HepG2 (cell line): Measurements from ENCODE around the gene EYA2. TPM values are rescaled to one million over a fixed set of nuclear protein-coding genes. Genes with fewer than 3 reads are reported as not detected.

Source experiments
- ATAC-seq: fragments of 200-7000 bp; cut with Tn5 transposase; 3 replicates; pipeline ENCODE4 v1.9.1; 2020; ENCODE audit warnings: mild to moderate bottlenecking, moderate library complexity
- BruUV-seq: library from RNA; stranded (reverse); fragments of 400-500 nt; replicated peaks from 2 replicates; lab custom pipeline; 2021; lab: Mats Ljungman, UMichigan
- CTCF ChIA-PET: fragments of 300-600 bp; formaldehyde crosslinking; extraction: SDS; loops from one replicate; lab custom pipeline; 2021; ENCODE audit warnings: low total read pairs, inconsistent platforms, low intra/inter-chr PET ratio; lab: Yijun Ruan, JAX
- POLR2A ChIA-PET: fragments of 350-600 bp; sonication (Branson Sonifier 250); formaldehyde crosslinking; loops from one replicate; lab custom pipeline; 2020; ENCODE audit warnings: antibody characterized with exemption, inconsistent platforms; lab: Yijun Ruan, JAX
- DNase-seq: peaks from one replicate; pipeline ENCODE4 v3.0.0-alpha.2; 2015; ENCODE audit warnings: low spot score
- FAIRE-seq: peaks from 3 replicates; lab custom pipeline; 2011; peaks lifted over from hg19 to GRCh38; lab: Jason Lieb, UNC
- H2AFZ ChIP-seq: one replicate; pipeline ENCODE4 v1.6.1; 2011; ENCODE audit warnings: low read length, inconsistent platforms
- H3K27ac ChIP-seq: fragments of 300-600 bp; 3 replicates; pipeline ENCODE4 v1.8.0; 2011; ENCODE audit warnings: mixed run types, mild to moderate bottlenecking, mixed read lengths, low read length, inconsistent platforms; ENCODE audit not compliant: insufficient read depth; ENCODE audit errors: extremely low read length
- H3K27me3 ChIP-seq, 2 experiments: fragments of 200-600 bp in 1 of 2; 2 replicates in 1 of 2; 3 replicates in 1 of 2; pipeline versions ENCODE4 v1.6.0 to v1.8.0; 2011; ENCODE audit warnings: low read length in 2 of 2, mild to moderate bottlenecking in 2 of 2, moderate library complexity in 2 of 2, inconsistent platforms in 1 of 2; ENCODE audit not compliant: insufficient read depth in 2 of 2, control insufficient read depth in 1 of 2
- H3K36me3 ChIP-seq, 2 experiments: fragments of 200-600 bp in 1 of 2; replicated peaks in 1 of 2; 2 replicates in 1 of 2; 3 replicates in 1 of 2; pipeline versions ENCODE4 v1.5.1 to v1.8.0; 2011; ENCODE audit warnings: low read length in 2 of 2, inconsistent platforms in 1 of 2; ENCODE audit not compliant: insufficient read depth in 2 of 2, control insufficient read depth in 1 of 2
- H3K4me1 ChIP-seq: 2 replicates; pipeline ENCODE4 v1.5.1; 2012; ENCODE audit warnings: low read length, inconsistent platforms; ENCODE audit not compliant: insufficient read depth
- H3K4me2 ChIP-seq: 2 replicates; pipeline ENCODE4 v1.6.0; 2011; ENCODE audit warnings: low read depth, low read length, inconsistent platforms
- H3K4me3 ChIP-seq, 3 experiments: fragments of 200-600 bp in 1 of 3; sonication (generic), shearing (Covaris generic) in 1 of 3; replicated peaks in 1 of 3; 2 replicates each; pipeline ENCODE4 v1.5.1; 2011 to 2016; ENCODE audit warnings: low read length in 3 of 3, inconsistent platforms in 2 of 3, low read depth in 2 of 3, mild to moderate bottlenecking in 2 of 3, control low read depth in 1 of 3, mixed read lengths in 1 of 3; ENCODE audit not compliant: insufficient read depth in 1 of 3
- H3K79me2 ChIP-seq: one replicate; pipeline ENCODE4 v1.6.1; 2011; ENCODE audit warnings: low read length, inconsistent platforms; ENCODE audit not compliant: insufficient read depth
- H3K9ac ChIP-seq: 2 replicates; pipeline ENCODE4 v1.6.0; 2011; ENCODE audit warnings: mild to moderate bottlenecking, low read depth, low read length, inconsistent platforms; ENCODE audit not compliant: insufficient read depth
- H3K9me3 ChIP-seq: 2 replicates; pipeline ENCODE4 v1.5.1; 2012; ENCODE audit warnings: mild to moderate bottlenecking, low read length
- H4K20me1 ChIP-seq: 2 replicates; pipeline ENCODE4 v1.6.0; 2011; ENCODE audit warnings: inconsistent platforms, mild to moderate bottlenecking, low read length, moderate library complexity; ENCODE audit not compliant: insufficient read depth
- JARID2 ChIP-seq: sonication (generic); formaldehyde crosslinking; IDR thresholded peaks from 2 replicates; pipeline ENCODE4 v1.8.1; 2023; ENCODE audit warnings: missing genetic modification reagents, inconsistent platforms; ENCODE audit not compliant: insufficient replicate concordance
- MTF1 ChIP-seq: sonication (generic); formaldehyde crosslinking; IDR thresholded peaks from 2 replicates; pipeline ENCODE4 v1.5.0; 2020; ENCODE audit warnings: missing genetic modification reagents
- POGZ ChIP-seq: sonication (generic); formaldehyde crosslinking; IDR thresholded peaks from 2 replicates; pipeline ENCODE4 v1.4.0; 2020; ENCODE audit warnings: mild to moderate bottlenecking, missing genetic modification reagents
- RARG ChIP-seq: sonication (generic); formaldehyde crosslinking; IDR thresholded peaks from 2 replicates; pipeline ENCODE4 v1.4.0; 2020; ENCODE audit warnings: low read depth, mild to moderate bottlenecking, missing genetic modification reagents
- RFX5 ChIP-seq: IDR thresholded peaks from 2 replicates; pipeline ENCODE4 v1.6.1; 2011; ENCODE audit warnings: low read depth, low read length, improper control_type of control experiment
- SP1 ChIP-seq, 2 experiments: fragments of 450-650 bp in 1 of 2; sonication (generic) in 1 of 2; formaldehyde crosslinking in 1 of 2; IDR thresholded peaks; 2 replicates each; pipeline versions ENCODE4 v1.4.0 to v1.6.1; 2016 to 2020; ENCODE audit warnings: missing genetic modification reagents in 1 of 2
- SRSF1 ChIP-seq: fragments of 200-400 bp; formaldehyde crosslinking; optimal IDR thresholded peaks from 2 replicates; pipeline ENCODE3; 2017; ENCODE audit warnings: mild to moderate bottlenecking, low read depth, low read length, moderate library complexity
- TBP ChIP-seq: sonication (generic); formaldehyde crosslinking; IDR thresholded peaks from 2 replicates; pipeline ENCODE4 v1.5.0; 2020; ENCODE audit warnings: missing genetic modification reagents
- ZFY ChIP-seq: sonication (generic); formaldehyde crosslinking; IDR thresholded peaks from 2 replicates; pipeline ENCODE4 v1.4.0; 2020; ENCODE audit warnings: missing genetic modification reagents
- ZNF12 ChIP-seq: sonication (generic); formaldehyde crosslinking; IDR thresholded peaks from 2 replicates; pipeline ENCODE4 v1.5.0; 2020; ENCODE audit warnings: missing genetic modification reagents
- ZNF253 ChIP-seq: sonication (generic); formaldehyde crosslinking; IDR thresholded peaks from 2 replicates; pipeline ENCODE4 v1.8.0; 2022; ENCODE audit warnings: mild to moderate bottlenecking, missing genetic modification reagents, borderline replicate concordance
- ZNF296 ChIP-seq: sonication (generic); formaldehyde crosslinking; conservative IDR thresholded peaks from 2 replicates; pipeline ENCODE4 v1.5.0; 2020; ENCODE audit warnings: mild to moderate bottlenecking, missing genetic modification reagents
- WGBS: methylation state at CpG from one replicate; pipeline ENCODE4 v1.1.6; 2017; ENCODE audit warnings: low lambda C conversion rate; 5-methylcytosine and 5-hydroxymethylcytosine counted together
- in situ Hi-C: cut with HindIII; loops from 2 replicates; pipeline ENCODE4 v1.10.0; 2017; ENCODE audit warnings: low pct_unique_long_range_greater_than_20kb; ENCODE audit not compliant: extremely low pct_ligation_motif_present
- intact Hi-C: fragments of 100-400 bp; cut with micrococcal nuclease; formaldehyde crosslinking; loops from one replicate; pipeline ENCODE4 v1.10.0; 2022; ENCODE audit not compliant: unreplicated experiment
- polyA plus RNA-seq, 8 experiments: library from polyadenylated mRNA; depleted of rRNA in 3 of 8; stranded (reverse) in 7 of 8; unstranded in 1 of 8; fragments of >200 nt; fragmentation: Illumina TruSeq in 4 of 8; extraction: Trizol in 4 of 8; gene quantifications; 2 replicates each; pipeline versions ENCODE4 v1.2.1 to v1.2.3, GENCODE V29; 2011 to 2016; ENCODE audit warnings: low read depth in 4 of 8, missing spikeins in 1 of 8, mixed read lengths in 1 of 8; ENCODE audit not compliant: insufficient read depth in 1 of 8
- total RNA-seq, 5 experiments: library from RNA; depleted of rRNA; stranded (reverse); fragments of >200 nt; fragmentation: Illumina TruSeq; extraction: Trizol; gene quantifications; 2 replicates each; pipeline ENCODE4 v1.2.3, GENCODE V29; 2016; ENCODE audit warnings: low read depth in 1 of 5
- TF ChIP-seq, protein P1 (sequence below): sonication (generic); formaldehyde crosslinking; IDR thresholded peaks from 2 replicates; pipeline ENCODE4 v1.5.0; 2020; ENCODE audit warnings: mild to moderate bottlenecking, missing genetic modification reagents
- TF ChIP-seq, protein P2 (sequence below): sonication (generic); formaldehyde crosslinking; IDR thresholded peaks from 2 replicates; pipeline ENCODE4 v1.9.0; 2021; ENCODE audit warnings: missing genetic modification reagents, mild to moderate bottlenecking, borderline replicate concordance
- TF ChIP-seq, protein P3 (sequence below): sonication (generic); formaldehyde crosslinking; IDR thresholded peaks from 2 replicates; pipeline ENCODE4 v1.8.1; 2023; ENCODE audit warnings: missing genetic modification reagents, inconsistent platforms, borderline replicate concordance
- TF ChIP-seq, protein P4 (sequence below): sonication (generic); formaldehyde crosslinking; IDR thresholded peaks from 2 replicates; pipeline ENCODE4 v1.4.0; 2020; ENCODE audit warnings: mild to moderate bottlenecking, low read depth, missing genetic modification reagents
- TF ChIP-seq, protein P5 (sequence below): sonication (generic); formaldehyde crosslinking; IDR thresholded peaks from 2 replicates; pipeline ENCODE4 v1.5.0; 2020; ENCODE audit warnings: mild to moderate bottlenecking, missing genetic modification reagents, borderline replicate concordance

Gene EYA2
- total and polyA plus RNA-seq, 2 of the 13 experiments (the other 11 are each of a cell fraction or from before 2014, with no cell fraction given), result not detected

DNA sequence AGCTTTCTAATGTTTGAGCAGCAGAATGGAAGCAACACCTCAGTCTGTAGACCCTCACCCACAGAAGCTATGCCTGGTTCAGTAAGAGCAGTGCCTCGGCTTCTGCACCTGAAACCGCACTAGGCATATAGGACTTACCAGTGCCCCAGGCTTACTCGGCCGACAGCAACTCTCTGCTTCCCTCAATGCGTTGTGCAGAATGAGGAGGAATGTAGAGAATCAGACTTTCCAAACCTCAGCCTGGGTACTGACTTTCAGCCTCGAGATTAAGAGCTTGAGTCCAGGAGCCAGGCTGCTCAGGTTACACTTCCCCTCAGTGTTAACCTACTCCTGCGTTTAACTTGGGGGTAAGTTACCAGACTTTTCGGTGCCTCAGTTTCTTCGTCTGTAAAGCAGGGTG lies 8.6 kb downstream of the EYA2 start:
- H3K27me3 ChIP-seq, result peaks cover 6 to 73% of the 10 kb centered on the region in 2 experiments; a peak in 4 of 5 replicates
- no peaks in the 10 kb centered on the region for H3K4me1 ChIP-seq
- FAIRE-seq, result no peak
- CTCF ChIA-PET, result no interaction called here
- H3K4me2 ChIP-seq, result no peak overlapping the region
- POLR2A ChIA-PET, result no interaction called here
- TF ChIP-seq RARG, result no peak
- TF ChIP-seq SRSF1, result no peak
- TF ChIP-seq, protein P1, sequence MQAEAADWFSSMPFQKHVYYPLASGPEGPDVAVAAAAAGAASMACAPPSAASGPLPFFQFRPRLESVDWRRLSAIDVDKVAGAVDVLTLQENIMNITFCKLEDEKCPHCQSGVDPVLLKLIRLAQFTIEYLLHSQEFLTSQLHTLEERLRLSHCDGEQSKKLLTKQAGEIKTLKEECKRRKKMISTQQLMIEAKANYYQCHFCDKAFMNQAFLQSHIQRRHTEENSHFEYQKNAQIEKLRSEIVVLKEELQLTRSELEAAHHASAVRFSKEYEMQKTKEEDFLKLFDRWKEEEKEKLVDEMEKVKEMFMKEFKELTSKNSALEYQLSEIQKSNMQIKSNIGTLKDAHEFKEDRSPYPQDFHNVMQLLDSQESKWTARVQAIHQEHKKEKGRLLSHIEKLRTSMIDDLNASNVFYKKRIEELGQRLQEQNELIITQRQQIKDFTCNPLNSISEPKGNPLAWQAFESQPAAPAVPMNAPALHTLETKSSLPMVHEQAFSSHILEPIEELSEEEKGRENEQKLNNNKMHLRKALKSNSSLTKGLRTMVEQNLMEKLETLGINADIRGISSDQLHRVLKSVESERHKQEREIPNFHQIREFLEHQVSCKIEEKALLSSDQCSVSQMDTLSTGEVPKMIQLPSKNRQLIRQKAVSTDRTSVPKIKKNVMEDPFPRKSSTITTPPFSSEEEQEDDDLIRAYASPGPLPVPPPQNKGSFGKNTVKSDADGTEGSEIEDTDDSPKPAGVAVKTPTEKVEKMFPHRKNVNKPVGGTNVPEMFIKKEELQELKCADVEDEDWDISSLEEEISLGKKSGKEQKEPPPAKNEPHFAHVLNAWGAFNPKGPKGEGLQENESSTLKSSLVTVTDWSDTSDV (CRISPR knock-in tag), result no peak
- TF ChIP-seq TBP, result no peak
- TF ChIP-seq ZNF296, result no peak
- no peak for TF ChIP-seq SP1 (IDR thresholded peaks at IDR 0.05)
- TF ChIP-seq SP1 (CRISPR knock-in tag; IDR thresholded peaks at IDR 0.05), result no peak
- no peak for TF ChIP-seq JARID2 (CRISPR knock-in tag)
- no peak for TF ChIP-seq ZFY (CRISPR knock-in tag)
- no peak for TF ChIP-seq ZNF12
- TF ChIP-seq, protein P2, sequence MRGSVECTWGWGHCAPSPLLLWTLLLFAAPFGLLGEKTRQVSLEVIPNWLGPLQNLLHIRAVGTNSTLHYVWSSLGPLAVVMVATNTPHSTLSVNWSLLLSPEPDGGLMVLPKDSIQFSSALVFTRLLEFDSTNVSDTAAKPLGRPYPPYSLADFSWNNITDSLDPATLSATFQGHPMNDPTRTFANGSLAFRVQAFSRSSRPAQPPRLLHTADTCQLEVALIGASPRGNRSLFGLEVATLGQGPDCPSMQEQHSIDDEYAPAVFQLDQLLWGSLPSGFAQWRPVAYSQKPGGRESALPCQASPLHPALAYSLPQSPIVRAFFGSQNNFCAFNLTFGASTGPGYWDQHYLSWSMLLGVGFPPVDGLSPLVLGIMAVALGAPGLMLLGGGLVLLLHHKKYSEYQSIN (CRISPR knock-in tag), result no peak
- no peak for TF ChIP-seq RFX5
- TF ChIP-seq, protein P3, sequence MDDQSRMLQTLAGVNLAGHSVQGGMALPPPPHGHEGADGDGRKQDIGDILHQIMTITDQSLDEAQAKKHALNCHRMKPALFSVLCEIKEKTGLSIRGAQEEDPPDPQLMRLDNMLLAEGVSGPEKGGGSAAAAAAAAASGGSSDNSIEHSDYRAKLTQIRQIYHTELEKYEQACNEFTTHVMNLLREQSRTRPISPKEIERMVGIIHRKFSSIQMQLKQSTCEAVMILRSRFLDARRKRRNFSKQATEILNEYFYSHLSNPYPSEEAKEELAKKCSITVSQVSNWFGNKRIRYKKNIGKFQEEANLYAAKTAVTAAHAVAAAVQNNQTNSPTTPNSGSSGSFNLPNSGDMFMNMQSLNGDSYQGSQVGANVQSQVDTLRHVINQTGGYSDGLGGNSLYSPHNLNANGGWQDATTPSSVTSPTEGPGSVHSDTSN (CRISPR knock-in tag), result no peak
- TF ChIP-seq, protein P4, sequence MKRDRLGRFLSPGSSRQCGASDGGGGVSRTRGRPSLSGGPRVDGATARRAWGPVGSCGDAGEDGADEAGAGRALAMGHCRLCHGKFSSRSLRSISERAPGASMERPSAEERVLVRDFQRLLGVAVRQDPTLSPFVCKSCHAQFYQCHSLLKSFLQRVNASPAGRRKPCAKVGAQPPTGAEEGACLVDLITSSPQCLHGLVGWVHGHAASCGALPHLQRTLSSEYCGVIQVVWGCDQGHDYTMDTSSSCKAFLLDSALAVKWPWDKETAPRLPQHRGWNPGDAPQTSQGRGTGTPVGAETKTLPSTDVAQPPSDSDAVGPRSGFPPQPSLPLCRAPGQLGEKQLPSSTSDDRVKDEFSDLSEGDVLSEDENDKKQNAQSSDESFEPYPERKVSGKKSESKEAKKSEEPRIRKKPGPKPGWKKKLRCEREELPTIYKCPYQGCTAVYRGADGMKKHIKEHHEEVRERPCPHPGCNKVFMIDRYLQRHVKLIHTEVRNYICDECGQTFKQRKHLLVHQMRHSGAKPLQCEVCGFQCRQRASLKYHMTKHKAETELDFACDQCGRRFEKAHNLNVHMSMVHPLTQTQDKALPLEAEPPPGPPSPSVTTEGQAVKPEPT, result no peak
- TF ChIP-seq ZNF253 (CRISPR knock-in tag), result no peak
- no peak for TF ChIP-seq MTF1 (CRISPR knock-in tag)
- TF ChIP-seq, protein P5, sequence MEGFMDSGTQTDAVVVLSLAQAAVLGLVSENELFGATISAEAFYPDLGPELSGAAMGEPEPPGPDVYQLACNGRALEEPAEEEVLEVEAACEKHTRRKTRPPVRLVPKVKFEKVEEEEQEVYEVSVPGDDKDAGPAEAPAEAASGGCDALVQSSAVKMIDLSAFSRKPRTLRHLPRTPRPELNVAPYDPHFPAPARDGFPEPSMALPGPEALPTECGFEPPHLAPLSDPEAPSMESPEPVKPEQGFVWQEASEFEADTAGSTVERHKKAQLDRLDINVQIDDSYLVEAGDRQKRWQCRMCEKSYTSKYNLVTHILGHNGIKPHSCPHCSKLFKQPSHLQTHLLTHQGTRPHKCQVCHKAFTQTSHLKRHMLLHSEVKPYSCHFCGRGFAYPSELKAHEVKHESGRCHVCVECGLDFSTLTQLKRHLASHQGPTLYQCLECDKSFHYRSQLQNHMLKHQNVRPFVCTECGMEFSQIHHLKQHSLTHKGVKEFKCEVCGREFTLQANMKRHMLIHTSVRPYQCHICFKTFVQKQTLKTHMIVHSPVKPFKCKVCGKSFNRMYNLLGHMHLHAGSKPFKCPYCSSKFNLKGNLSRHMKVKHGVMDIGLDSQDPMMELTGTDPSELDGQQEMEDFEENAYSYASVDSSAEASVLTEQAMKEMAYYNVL, result no peak
- TF ChIP-seq POGZ (CRISPR knock-in tag), result no peak
- TF ChIP-seq, all 625 proteins: peak for 0
- Histone ChIP-seq H3K9me3 (no peaks in the 10 kb centered on the region), H3K9ac (no peak overlapping the region), H2AFZ (no peak overlapping the region), H4K20me1 (no peaks in the 10 kb centered on the region), H3K36me3 (no peaks in the 10 kb centered on the region), H3K79me2 (no peaks in the 10 kb centered on the region), H3K27ac (no peak overlapping the region), H3K4me3 (no peak overlapping the region)
- BruUV-seq, result no TSS peak
- intact Hi-C loops (no loop called here), in situ Hi-C loops (no loop called here)
- no peak for DNase-seq
- WGBS, result 13% methylated on average over 9 of the region's 9 CpGs
- no peak for ATAC-seq
